GM19193 (cell line): ENCODE results near the gene NALF2.

Source experiments
- POLR2A ChIP-seq: IDR thresholded peaks from 4 replicates; pipeline ENCODE4 v1.6.1; 2011; ENCODE audit not compliant: insufficient read depth, insufficient read length; ENCODE audit errors: extremely low read depth

Gene NALF2

DNA sequence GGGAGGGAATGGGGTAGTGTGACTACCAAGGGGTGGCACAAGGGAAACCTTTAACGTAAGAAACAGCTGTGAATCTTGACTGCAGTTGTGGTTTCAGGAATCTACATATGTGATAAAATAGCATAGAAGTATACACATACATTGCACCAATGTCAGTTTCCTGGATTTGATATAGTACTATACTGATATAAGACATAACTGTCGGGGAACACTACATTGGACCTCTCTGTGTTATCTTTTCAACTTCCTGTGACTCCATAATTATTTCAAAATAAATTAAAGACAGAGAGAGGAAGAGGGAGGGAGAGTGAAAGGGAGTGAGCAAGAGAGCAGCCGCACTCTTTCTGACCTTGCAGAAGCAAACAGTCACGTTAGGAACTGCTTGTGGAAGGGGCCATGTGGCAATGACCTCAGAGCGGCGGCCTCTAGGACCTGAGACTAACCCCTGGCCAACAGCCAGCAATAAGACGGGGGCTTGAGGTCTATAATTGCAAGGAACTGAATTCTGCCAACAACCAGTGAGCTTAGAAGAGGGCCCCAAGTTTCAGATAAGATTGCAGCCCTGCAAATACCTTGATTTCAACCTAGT lies 47.4 kb downstream of the NALF2 start:
- TF ChIP-seq POLR2A, result no peak

GRCh38 chrX:69552512-69552911 lies 48.4 kb downstream of the NALF2 start:
- TF ChIP-seq POLR2A, result no peak
